Neural progenitor cell (in vitro differentiated cells): ENCODE measurements around the gene CACNA1B.

Source experiments
- CTCF ChIP-seq: fragments of 200-600 bp; sonication (generic); IDR thresholded peaks from 2 replicates; pipeline ENCODE4 v1.5.1; 2017; ENCODE audit warnings: antibody characterized with exemption, mild to moderate bottlenecking
- EZH2phosphoT487 ChIP-seq: fragments of 200-600 bp; sonication (generic); IDR thresholded peaks from 2 replicates; pipeline ENCODE4 v1.6.1; 2017; ENCODE audit warnings: antibody characterized with exemption

GRCh38 chr9:138115506-138115905 is 237.9 kb downstream of the CACNA1B start:
- TF ChIP-seq CTCF (no peak), EZH2phosphoT487 (no peak)
